CD14-positive monocyte (primary cell): ENCODE data around the gene STARD3. TPM values are rescaled to one million over a fixed set of nuclear protein-coding genes. Genes with fewer than 3 reads are reported as not detected.

Source experiments
- DNase-seq, 3 donors: peaks; one replicate each; pipeline ENCODE4 v3.0.0-alpha.2; 2011 to 2022
- H2AFZ ChIP-seq: 2 replicates; pipeline ENCODE4 v1.6.0; 2012; ENCODE audit warnings: mild to moderate bottlenecking, low read depth, low read length, inconsistent platforms; ENCODE audit not compliant: insufficient read depth, poor library complexity, severe bottlenecking
- H3K27ac ChIP-seq, 2 donors: 1 replicate in 1 of 2; 2 replicates in 1 of 2; pipeline ENCODE4 v1.5.1; 2012 to 2013; ENCODE audit warnings: low read length in 2 of 2, control low read depth in 1 of 2, inconsistent platforms in 1 of 2, low read depth in 1 of 2, mild to moderate bottlenecking in 1 of 2
- H3K27me3 ChIP-seq, 2 donors: one replicate each; pipeline versions ENCODE4 v1.6.0 to v1.6.1; 2011 to 2013; ENCODE audit warnings: low read length in 2 of 2; ENCODE audit not compliant: control insufficient read depth in 2 of 2, insufficient read depth in 2 of 2
- H3K36me3 ChIP-seq, 2 donors: replicated peaks in 1 of 2; 1 replicate in 1 of 2; 2 replicates in 1 of 2; pipeline versions ENCODE4 v1.5.1 to v1.6.1; 2012 to 2013; ENCODE audit warnings: low read length in 2 of 2, control low read depth in 1 of 2, inconsistent platforms in 1 of 2, mild to moderate bottlenecking in 1 of 2; ENCODE audit not compliant: insufficient read depth in 2 of 2, control insufficient read depth in 1 of 2
- H3K4me1 ChIP-seq, 2 donors: 1 replicate in 1 of 2; 2 replicates in 1 of 2; pipeline versions ENCODE4 v1.5.1 to v1.6.1; 2012 to 2013; ENCODE audit warnings: low read length in 2 of 2, control low read depth in 1 of 2, inconsistent platforms in 1 of 2, mild to moderate bottlenecking in 1 of 2, moderate library complexity in 1 of 2; ENCODE audit not compliant: insufficient read depth in 2 of 2, control insufficient read depth in 1 of 2
- H3K4me2 ChIP-seq: replicated peaks from 2 replicates; pipeline ENCODE3; 2012; ENCODE audit warnings: low read length, moderate library complexity, mild to moderate bottlenecking; ENCODE audit not compliant: poor library complexity, severe bottlenecking; ENCODE audit errors: extremely low read depth
- H3K4me3 ChIP-seq, 3 experiments: fragments of 200-600 bp in 1 of 3; sonication (generic) in 1 of 3; replicated peaks in 1 of 3; 1 replicate in 2 of 3; 2 replicates in 1 of 3; pipeline ENCODE4 v1.5.1; 2011 to 2013; ENCODE audit warnings: low read length in 3 of 3, mild to moderate bottlenecking in 3 of 3, control low read depth in 2 of 3, low read depth in 2 of 3, inconsistent platforms in 1 of 3, moderate library complexity in 1 of 3
- H3K79me2 ChIP-seq: 2 replicates; pipeline ENCODE4 v1.6.0; 2012; ENCODE audit warnings: mild to moderate bottlenecking, control low read depth, inconsistent platforms, low read length, moderate library complexity; ENCODE audit not compliant: insufficient read depth
- H3K9ac ChIP-seq: 2 replicates; pipeline ENCODE4 v1.6.0; 2017; ENCODE audit warnings: low read length, mild to moderate bottlenecking; ENCODE audit not compliant: insufficient read depth, poor library complexity, severe bottlenecking
- H3K9me3 ChIP-seq, 2 donors: replicated peaks in 1 of 2; 1 replicate in 1 of 2; 2 replicates in 1 of 2; pipeline versions ENCODE4 v1.5.1 to v1.6.1; 2012 to 2013; ENCODE audit warnings: low read length in 2 of 2, control low read depth in 1 of 2; ENCODE audit not compliant: control insufficient read depth in 1 of 2, insufficient read depth in 1 of 2
- H4K20me1 ChIP-seq: 2 replicates; pipeline ENCODE4 v1.6.0; 2012; ENCODE audit warnings: mild to moderate bottlenecking, low read length, control low read depth, moderate library complexity; ENCODE audit not compliant: insufficient read depth
- H3K27ac Mint-ChIP-seq, 7 donors: one replicate each; pipeline ENCODE4 v1.8.0; 2020; ENCODE audit warnings: mild to moderate bottlenecking in 7 of 7, mixed read lengths in 7 of 7, moderate library complexity in 6 of 7, inconsistent platforms in 2 of 7
- H3K27me3 Mint-ChIP-seq, 3 donors: one replicate each; pipeline ENCODE4 v1.8.0; 2021 to 2022; ENCODE audit warnings: low read depth in 3 of 3, mild to moderate bottlenecking in 3 of 3, mixed read lengths in 3 of 3, moderate library complexity in 3 of 3, inconsistent platforms in 1 of 3
- H3K36me3 Mint-ChIP-seq, 2 donors: one replicate each; pipeline ENCODE4 v1.8.0; 2020; ENCODE audit warnings: mixed read lengths in 2 of 2, inconsistent platforms in 1 of 2, mild to moderate bottlenecking in 1 of 2
- H3K4me1 Mint-ChIP-seq: one replicate; pipeline ENCODE4 v1.8.0; 2020; ENCODE audit warnings: mild to moderate bottlenecking, mixed read lengths
- H3K4me3 Mint-ChIP-seq, 2 donors: one replicate each; pipeline ENCODE4 v1.8.0; 2020; ENCODE audit warnings: mild to moderate bottlenecking in 2 of 2, mixed read lengths in 2 of 2, moderate library complexity in 1 of 2
- H3K9me3 Mint-ChIP-seq, 7 donors: one replicate each; pipeline ENCODE4 v1.8.0; 2020 to 2022; ENCODE audit warnings: mixed read lengths in 7 of 7, mild to moderate bottlenecking in 6 of 7, moderate library complexity in 6 of 7, inconsistent platforms in 2 of 7
- CTCF ChIP-seq: fragments of 200-600 bp; IDR thresholded peaks from one replicate; pipeline ENCODE4 v1.8.0; 2022; ENCODE audit warnings: antibody characterized with exemption, mild to moderate bottlenecking
- WGBS: methylation state at CpG from one replicate; pipeline ENCODE4 v1.1.5; 2013; ENCODE audit warnings: missing lambda C conversion rate; ENCODE audit not compliant: insufficient coverage; 5-methylcytosine and 5-hydroxymethylcytosine counted together
- intact Hi-C, 2 donors: fragments of 100-400 bp; cut with micrococcal nuclease; formaldehyde crosslinking; loops; one replicate each; pipeline versions ENCODE4 v1.15.0 to v1.15.1; 2023
- polyA plus RNA-seq, 3 donors: library from polyadenylated mRNA; depleted of rRNA in 1 of 3; unstranded in 2 of 3; stranded (reverse) in 1 of 3; fragments of 300-500 nt in 2 of 3; fragments of >200 nt in 1 of 3; fragmentation: Illumina TruSeq in 2 of 3; gene quantifications; 1 replicate in 2 of 3; 2 replicates in 1 of 3; pipeline ENCODE4 v1.2.3, GENCODE V29; 2012 to 2021

Gene STARD3
- polyA plus RNA-seq, 3 donors: 35.1 to 114 (median 45.3) TPM

- H3K27ac Mint-ChIP-seq: peak overlapping the region in 2 of 7 donors; percentile 28 to 40
- H3K4me2 ChIP-seq: no peak overlapping the region
- no peak overlapping the region for H3K9ac ChIP-seq
Measured at GRCh38 chr17:39663688-39664580, 27.0 kb downstream of the STARD3 start.

More at GRCh38 chr17:39663688-39664580, 27.0 kb downstream of the STARD3 start:
- H4K20me1 ChIP-seq: peaks cover 10% of the 10 kb centered on the region
- H3K79me2 ChIP-seq: no peaks in the 10 kb centered on the region
- H3K9me3 Mint-ChIP-seq: peaks cover 0 to 14% (median 4%) of the 10 kb centered on the region in 7 donors
- H3K27me3 ChIP-seq: peaks cover 17 to 40% of the 10 kb centered on the region in 2 donors
- peaks cover 23 to 26% of the 10 kb centered on the region in 2 donors for H3K4me1 ChIP-seq
- TF ChIP-seq CTCF: no peak
- H3K4me3 Mint-ChIP-seq: no peak overlapping the region
- 60% methylated on average over 12 of the region's 17 CpGs for WGBS
- no peak for DNase-seq
- intact Hi-C loops: no loop called here
- peaks cover 21% of the 10 kb centered on the region for H3K4me1 Mint-ChIP-seq
- peaks cover 29 to 34% of the 10 kb centered on the region in 2 donors for H3K36me3 ChIP-seq
- no peak overlapping the region for H3K4me3 ChIP-seq
- H3K27me3 Mint-ChIP-seq: peaks cover 35 to 52% (median 42%) of the 10 kb centered on the region in 3 donors
- H3K9me3 ChIP-seq: peaks cover 0 to 11% of the 10 kb centered on the region in 2 donors
- no peak overlapping the region for H2AFZ ChIP-seq
- H3K27ac ChIP-seq: no peak overlapping the region
- peaks cover 27 to 35% of the 10 kb centered on the region in 2 donors for H3K36me3 Mint-ChIP-seq
